Smooth muscle cell (in vitro differentiated cells): ENCODE results near the gene ADARB2. TPM values are rescaled to one million over a fixed set of nuclear protein-coding genes. Genes with fewer than 3 reads are reported as not detected.

ENCODE experiments used
- DNase-seq: peaks from one replicate; lab custom pipeline; 2025; ENCODE audit not compliant: unreplicated experiment; lab: John Stamatoyannopoulos, UW
- H2AFZ ChIP-seq: fragments of 200-600 bp; sonication (generic); 2 replicates; pipeline ENCODE4 v1.6.0; 2016; ENCODE audit warnings: antibody characterized with exemption, low read depth, mild to moderate bottlenecking
- H3F3A ChIP-seq: fragments of 200-600 bp; sonication (generic); 2 replicates; pipeline ENCODE4 v1.6.0; 2017; ENCODE audit warnings: antibody characterized with exemption, low read depth
- H3K27ac ChIP-seq: fragments of 200-600 bp; sonication (generic); 2 replicates; pipeline ENCODE4 v1.5.1; 2016; ENCODE audit warnings: low read depth, mild to moderate bottlenecking
- H3K27me3 ChIP-seq: fragments of 200-600 bp; sonication (generic); 2 replicates; pipeline ENCODE4 v1.6.1; 2016; ENCODE audit warnings: low read depth, mild to moderate bottlenecking
- H3K36me3 ChIP-seq: fragments of 200-600 bp; sonication (generic); 2 replicates; pipeline ENCODE4 v1.5.1; 2016; ENCODE audit warnings: low read depth
- H3K4me1 ChIP-seq: fragments of 200-600 bp; sonication (generic); 2 replicates; pipeline ENCODE4 v1.5.1; 2016; ENCODE audit warnings: low read depth
- H3K4me2 ChIP-seq: fragments of 200-600 bp; sonication (generic); 2 replicates; pipeline ENCODE4 v1.6.0; 2016; ENCODE audit warnings: mild to moderate bottlenecking
- H3K4me3 ChIP-seq: fragments of 200-600 bp; sonication (generic); 2 replicates; pipeline ENCODE4 v1.5.1; 2016; ENCODE audit warnings: mild to moderate bottlenecking
- H3K79me2 ChIP-seq: fragments of 200-600 bp; sonication (generic); 2 replicates; pipeline ENCODE4 v1.6.0; 2016; ENCODE audit warnings: low read depth, mild to moderate bottlenecking
- H3K9ac ChIP-seq: fragments of 200-600 bp; sonication (generic); 2 replicates; pipeline ENCODE4 v1.6.0; 2016; ENCODE audit warnings: low read depth
- H3K9me3 ChIP-seq: fragments of 200-600 bp; sonication (generic); replicated peaks from 2 replicates; pipeline ENCODE4 v1.5.1; 2016; ENCODE audit warnings: low read depth
- H4K20me1 ChIP-seq: fragments of 200-600 bp; sonication (generic); 2 replicates; pipeline ENCODE4 v1.6.0; 2016; ENCODE audit warnings: low read depth
- CTCF ChIP-seq: fragments of 200-600 bp; sonication (generic); IDR thresholded peaks from 2 replicates; pipeline ENCODE4 v1.5.1; 2017; ENCODE audit warnings: borderline replicate concordance, mild to moderate bottlenecking, antibody characterized with exemption; ENCODE audit not compliant: insufficient read depth, poor library complexity, severe bottlenecking
- WGBS: methylation state at CpG from one replicate; pipeline ENCODE4 v1.1.7; 2016; ENCODE audit warnings: low lambda C conversion rate; 5-methylcytosine and 5-hydroxymethylcytosine counted together
- polyA plus RNA-seq: library from polyadenylated mRNA; unstranded; fragments of >200 nt; fragmentation: Nextera tagmentation; extraction: Ambion mirVana; gene quantifications from 2 replicates; pipeline ENCODE4 v1.2.1, GENCODE V29; 2016
- total RNA-seq: library from RNA; depleted of rRNA; stranded (reverse); fragments of >200 nt; gene quantifications from 2 replicates; pipeline ENCODE4 v1.2.3, GENCODE V29; 2014

The ADARB2 gene
- total and polyA plus RNA-seq, 2 experiments from 2014 or later = 0.13 to 0.39 TPM

- Histone ChIP-seq H3F3A (no peaks in the 10 kb centered on the region), H3K36me3 (no peaks in the 10 kb centered on the region), H3K9ac (no peak overlapping the region), H3K4me2 (no peak overlapping the region), H4K20me1 (no peaks in the 10 kb centered on the region), H3K4me1 (no peaks in the 10 kb centered on the region), H3K4me3 (no peak overlapping the region), H2AFZ (no peak overlapping the region), H3K79me2 (no peaks in the 10 kb centered on the region), H3K9me3 (no peaks in the 10 kb centered on the region), H3K27ac (no peak overlapping the region), H3K27me3 (peaks cover 39% of the 10 kb centered on the region)
- TF ChIP-seq CTCF = no peak
- WGBS = 36% methylated on average over 9 of the region's 9 CpGs
- DNase-seq = no peak
Measured at GRCh38 chr10:1379601-1380000, 357.7 kb downstream of the ADARB2 start.

- Histone ChIP-seq H3F3A (no peaks in the 10 kb centered on the region), H3K36me3 (no peaks in the 10 kb centered on the region), H4K20me1 (no peaks in the 10 kb centered on the region), H3K27me3 (peaks cover 39% of the 10 kb centered on the region), H3K79me2 (no peaks in the 10 kb centered on the region), H3K9me3 (no peaks in the 10 kb centered on the region), H3K4me1 (no peaks in the 10 kb centered on the region), H3K4me2 (no peak overlapping the region), H3K27ac (no peak overlapping the region), H3K9ac (no peak overlapping the region), H2AFZ (no peak overlapping the region), H3K4me3 (no peak overlapping the region)
- WGBS = 90% methylated on average over 2 of the region's 2 CpGs
- DNase-seq = no peak
- no peak for TF ChIP-seq CTCF
Measured at GRCh38 chr10:1378473-1378872, 358.9 kb downstream of the ADARB2 start.

GRCh38 chr10:1377740-1378397 is 359.5 kb downstream of the ADARB2 start:
- Histone ChIP-seq H3K79me2 (no peaks in the 10 kb centered on the region), H3K27ac (no peak overlapping the region), H3K4me2 (no peak overlapping the region), H2AFZ (no peak overlapping the region), H3K27me3 (peaks cover 39% of the 10 kb centered on the region), H3K9me3 (no peaks in the 10 kb centered on the region), H3K36me3 (no peaks in the 10 kb centered on the region), H3K4me3 (no peak overlapping the region), H3K4me1 (no peaks in the 10 kb centered on the region), H3F3A (no peaks in the 10 kb centered on the region), H3K9ac (no peak overlapping the region), H4K20me1 (no peaks in the 10 kb centered on the region)
- TF ChIP-seq CTCF = no peak
- no peak for DNase-seq
- WGBS = 83% methylated on average over 14 of the region's 14 CpGs

- no peak for TF ChIP-seq CTCF
- H2AFZ ChIP-seq = no peak overlapping the region
- H3K9ac ChIP-seq = no peak overlapping the region
- 92% methylated on average over 6 of the region's 6 CpGs for WGBS
- no peaks in the 10 kb centered on the region for H4K20me1 ChIP-seq
- no peak overlapping the region for H3K4me2 ChIP-seq
- DNase-seq = no peak
- no peaks in the 10 kb centered on the region for H3K79me2 ChIP-seq
- no peaks in the 10 kb centered on the region for H3K4me1 ChIP-seq
- H3K4me3 ChIP-seq = no peak overlapping the region
- H3K27ac ChIP-seq = no peak overlapping the region
- peaks cover 38% of the 10 kb centered on the region for H3K27me3 ChIP-seq
- no peaks in the 10 kb centered on the region for H3F3A ChIP-seq
- H3K9me3 ChIP-seq = no peaks in the 10 kb centered on the region
- H3K36me3 ChIP-seq = no peaks in the 10 kb centered on the region
Measured at GRCh38 chr10:1377231-1377630, 360.1 kb downstream of the ADARB2 start.
